T1000 (cell line): Measurements from ENCODE around the gene SPRR2A.
"Not testable (repeated sequence)": the region's sequence is repeated elsewhere in the genome, so short reads cannot be mapped to it uniquely, and the experiment has no call there.

Experiments
- DNase-seq: peaks from one replicate; lab custom pipeline; 2025; ENCODE audit warnings: mixed read lengths; lab: John Stamatoyannopoulos, UW

SPRR2A gene

GRCh38 chr1:153025797-153026196 lies 31.5 kb downstream of the SPRR2A start:
- no peak for DNase-seq

DNA sequence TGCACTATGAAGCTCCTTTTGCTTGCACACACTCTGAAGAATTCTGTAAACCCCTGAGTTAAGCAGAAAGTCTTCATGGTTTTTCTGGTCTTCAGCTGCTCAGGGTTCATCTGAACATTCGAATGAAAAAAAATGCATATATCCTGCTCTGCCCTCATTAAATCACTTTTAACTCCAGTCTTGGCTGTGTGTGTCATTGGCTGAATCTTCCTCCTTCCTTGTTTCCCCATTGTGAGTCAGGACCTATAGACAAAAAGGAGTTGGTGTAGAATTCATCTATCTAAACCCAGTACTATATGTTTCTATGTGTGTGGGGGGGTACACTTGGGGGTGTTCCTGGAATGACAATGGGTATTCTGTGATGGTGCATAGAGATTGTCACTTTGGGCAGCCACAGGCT lies 32.9 kb downstream of the SPRR2A start:
- DNase-seq = no peak

DNA sequence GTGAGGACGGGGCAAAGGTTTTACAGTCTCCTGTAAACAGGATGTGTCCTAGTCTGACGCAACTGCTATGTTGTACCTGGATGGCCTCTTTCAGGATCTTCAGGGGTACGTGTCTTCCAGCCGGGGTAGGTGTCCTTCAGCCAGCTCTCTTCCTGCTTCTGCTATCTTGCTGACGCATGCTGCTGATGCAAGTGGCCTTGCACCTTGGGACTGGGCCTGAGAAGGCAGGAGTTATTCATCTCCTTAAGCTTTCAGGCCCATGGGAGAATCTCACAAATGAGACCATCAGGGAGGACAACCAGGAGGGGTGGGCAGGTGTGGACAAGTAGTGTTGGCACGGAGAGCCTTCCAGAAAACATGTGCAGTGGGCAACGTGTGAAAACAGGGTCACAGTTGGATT lies 34.2 kb downstream of the SPRR2A start:
- DNase-seq = no peak

DNA sequence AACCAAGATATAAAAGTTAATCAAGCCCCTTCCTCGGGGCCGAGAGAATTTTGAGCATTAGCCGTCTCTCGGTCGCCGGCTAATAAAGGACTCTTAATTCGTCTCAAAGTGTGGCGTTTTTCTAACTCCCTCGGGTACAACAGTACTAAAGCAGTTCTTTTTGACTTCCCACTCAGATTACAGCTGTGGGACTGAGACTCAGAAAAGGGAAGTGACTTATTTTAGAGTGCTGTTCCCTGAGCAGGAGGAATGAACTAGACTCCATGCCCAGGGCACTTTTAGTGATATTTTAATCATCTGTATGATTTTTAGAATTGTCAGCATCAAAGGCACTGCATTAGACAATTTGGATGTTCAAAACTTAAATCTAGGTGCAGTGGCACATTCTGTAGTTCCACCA lies 35.0 kb downstream of the SPRR2A start:
- not testable (repeated sequence) for DNase-seq

- not testable (repeated sequence) for DNase-seq
Observed at GRCh38 chr1:153021829-153022228, 35.5 kb downstream of the SPRR2A start.

- not testable (repeated sequence) for DNase-seq
Observed at GRCh38 chr1:153011235-153011758, 46.0 kb downstream of the SPRR2A start.
